HCT116 (cell line): ENCODE data around the gene PALMD. TPM values are rescaled to one million over a fixed set of nuclear protein-coding genes. Genes with fewer than 3 reads are reported as not detected.

Experiments
- ATAC-seq: fragments of 200-7000 bp; cut with Tn5 transposase; 2 replicates; pipeline ENCODE4 v1.9.1; 2020; ENCODE audit warnings: mild to moderate bottlenecking, moderate library complexity
- BruUV-seq: library from RNA; stranded (reverse); fragments of 400-500 nt; replicated peaks from 2 replicates; lab custom pipeline; 2021; lab: Mats Ljungman, UMichigan
- CTCF ChIA-PET: fragments of 300-600 bp; sonication (Branson Sonifier 250); formaldehyde crosslinking; loops from one replicate; lab custom pipeline; 2021; ENCODE audit warnings: antibody characterized with exemption; lab: Charles Lee
- POLR2A ChIA-PET: fragments of 300-600, 350-600 bp; sonication (Branson Sonifier 250); formaldehyde crosslinking; loops from one replicate; lab custom pipeline; 2021; ENCODE audit warnings: antibody characterized with exemption; lab: Charles Lee
- RAD21 ChIA-PET, 2 experiments: fragments of 300-600 bp; sonication (Branson Sonifier 250); formaldehyde crosslinking; loops; one replicate each; lab custom pipeline; 2023; ENCODE audit warnings: low total read pairs in 2 of 2; ENCODE audit not compliant: uncharacterized antibody in 2 of 2, unreplicated experiment in 2 of 2, low non-redundant PET in 1 of 2; lab: Charles Lee
- DNase-seq: peaks from one replicate; pipeline ENCODE4 v3.0.0-alpha.2; 2010; ENCODE audit warnings: low read depth, low spot score
- H2AFZ ChIP-seq: fragments of 200-600 bp; shearing (Covaris generic), sonication (generic); 2 replicates; pipeline ENCODE4 v1.6.1; 2017; ENCODE audit warnings: low read depth, mixed run types, mixed read lengths, antibody characterized with exemption, low read length; ENCODE audit not compliant: poor library complexity, severe bottlenecking
- H3K27ac ChIP-seq: 2 replicates; pipeline ENCODE4 v1.5.1; 2012; ENCODE audit warnings: low read depth, low read length
- H3K27me3 ChIP-seq: fragments of 200-600 bp; sonication (generic); 2 replicates; pipeline ENCODE4 v1.6.1; 2016; ENCODE audit warnings: mixed run types, low read length, mixed read lengths; ENCODE audit not compliant: insufficient read depth
- H3K36me3 ChIP-seq, 2 experiments: fragments of 200-500 bp in 1 of 2; fragments of 200-600 bp in 1 of 2; sonication (Bioruptor generic) in 1 of 2; sonication (generic) in 1 of 2; 2 replicates each; pipeline versions ENCODE4 v1.5.1 to v1.6.1; 2014 to 2016; ENCODE audit warnings: low read length in 2 of 2, inconsistent platforms in 1 of 2, mixed read lengths in 1 of 2, mixed run types in 1 of 2; ENCODE audit not compliant: insufficient read depth in 2 of 2, control insufficient read depth in 1 of 2
- H3K4me1 ChIP-seq, 2 experiments: fragments of 200-600 bp in 1 of 2; sonication (generic) in 1 of 2; 2 replicates each; pipeline versions ENCODE4 v1.5.1 to v1.6.1; 2012 to 2017; ENCODE audit warnings: low read length in 2 of 2, inconsistent platforms in 1 of 2, mild to moderate bottlenecking in 1 of 2, mixed read lengths in 1 of 2, mixed run types in 1 of 2, moderate library complexity in 1 of 2; ENCODE audit not compliant: insufficient read depth in 2 of 2, control insufficient read depth in 1 of 2
- H3K4me2 ChIP-seq: fragments of 200-600 bp; sonication (generic); 2 replicates; pipeline ENCODE4 v1.6.1; 2017; ENCODE audit warnings: mixed run types, low read length, mixed read lengths
- H3K4me3 ChIP-seq, 2 experiments: fragments of 200-600 bp in 1 of 2; sonication (generic) in 1 of 2; replicated peaks in 1 of 2; 2 replicates each; pipeline ENCODE4 v1.5.1; 2011 to 2016; ENCODE audit warnings: low read length in 2 of 2, control low read depth in 1 of 2, low read depth in 1 of 2, mild to moderate bottlenecking in 1 of 2, mixed read lengths in 1 of 2, mixed run types in 1 of 2
- H3K79me2 ChIP-seq: fragments of 200-600 bp; sonication (generic); 2 replicates; pipeline ENCODE4 v1.6.1; 2017; ENCODE audit warnings: mild to moderate bottlenecking, mixed run types, low read length, moderate library complexity, mixed read lengths; ENCODE audit not compliant: insufficient read depth
- H3K9ac ChIP-seq: fragments of 200-600 bp; sonication (generic); 2 replicates; pipeline ENCODE4 v1.6.1; 2016; ENCODE audit warnings: low read length, mixed read lengths
- H3K9me2 ChIP-seq: fragments of 200-600 bp; sonication (generic), shearing (Covaris generic); 2 replicates; pipeline ENCODE4 v1.6.1; 2017; ENCODE audit warnings: mixed run types, mild to moderate bottlenecking, moderate library complexity; ENCODE audit not compliant: insufficient read depth
- H3K9me3 ChIP-seq, 2 experiments: fragments of 200-500 bp in 1 of 2; fragments of 200-600 bp in 1 of 2; sonication (Bioruptor generic) in 1 of 2; sonication (generic) in 1 of 2; 2 replicates each; pipeline ENCODE4 v1.6.1; 2014 to 2017; ENCODE audit warnings: low read length in 2 of 2, mixed read lengths in 2 of 2, inconsistent platforms in 1 of 2, low read depth in 1 of 2, mild to moderate bottlenecking in 1 of 2, mixed run types in 1 of 2, moderate library complexity in 1 of 2; ENCODE audit not compliant: control insufficient read depth in 1 of 2, insufficient read depth in 1 of 2
- H4K20me1 ChIP-seq: fragments of 200-600 bp; sonication (generic), shearing (Covaris generic); 2 replicates; pipeline ENCODE4 v1.6.1; 2017; ENCODE audit warnings: mixed run types, mild to moderate bottlenecking, moderate library complexity; ENCODE audit not compliant: insufficient read depth
- CBX3 ChIP-seq: IDR thresholded peaks from 2 replicates; pipeline ENCODE4 v1.6.1; 2012; ENCODE audit warnings: low read depth
- CTCF ChIP-seq, 3 experiments: fragments of 200-600 bp in 1 of 3; sonication (generic) in 1 of 3; IDR thresholded peaks in 2 of 3; conservative IDR thresholded peaks in 1 of 3; 2 replicates each; pipeline ENCODE4 v1.5.1; 2012 to 2017; ENCODE audit warnings: low read depth in 2 of 3, low read length in 2 of 3, antibody characterized with exemption in 1 of 3, borderline replicate concordance in 1 of 3, control low read depth in 1 of 3, mild to moderate bottlenecking in 1 of 3, mixed read lengths in 1 of 3, mixed run types in 1 of 3, moderate library complexity in 1 of 3; ENCODE audit not compliant: insufficient read depth in 1 of 3
- EGR1 ChIP-seq: IDR thresholded peaks from 2 replicates; pipeline ENCODE4 v1.6.1; 2012; ENCODE audit warnings: low read depth
- EZH2phosphoT487 ChIP-seq: fragments of 200-600 bp; IDR thresholded peaks from 2 replicates; pipeline ENCODE4 v1.6.1; 2018; ENCODE audit warnings: antibody characterized with exemption, borderline replicate concordance
- FOSL1 ChIP-seq: IDR thresholded peaks from 2 replicates; pipeline ENCODE4 v1.6.1; 2012; ENCODE audit warnings: low read depth
- JUND ChIP-seq: IDR thresholded peaks from 2 replicates; pipeline ENCODE4 v1.6.1; 2012
- POLR2A ChIP-seq: IDR thresholded peaks from 2 replicates; pipeline ENCODE4 v1.7.0; 2011; ENCODE audit warnings: borderline replicate concordance; ENCODE audit not compliant: insufficient read depth, insufficient read length; ENCODE audit errors: extremely low read depth
- POLR2AphosphoS5 ChIP-seq: IDR thresholded peaks from 2 replicates; pipeline ENCODE4 v1.6.1; 2011; ENCODE audit warnings: mild to moderate bottlenecking, low read depth, low read length, moderate library complexity
- RAD21 ChIP-seq: IDR thresholded peaks from 2 replicates; pipeline ENCODE4 v1.6.1; 2012; ENCODE audit warnings: low read depth, mild to moderate bottlenecking
- SRF ChIP-seq: IDR thresholded peaks from 2 replicates; pipeline ENCODE4 v1.6.1; 2012; ENCODE audit warnings: low read depth
- TCF7L2 ChIP-seq: IDR thresholded peaks from 2 replicates; pipeline ENCODE4 v1.7.0; 2011; ENCODE audit warnings: borderline replicate concordance, inconsistent platforms; ENCODE audit not compliant: insufficient read depth, insufficient read length; ENCODE audit errors: extremely low read depth
- ZBTB33 ChIP-seq: IDR thresholded peaks from 2 replicates; pipeline ENCODE4 v1.6.1; 2011; ENCODE audit warnings: mild to moderate bottlenecking, low read length, moderate library complexity; ENCODE audit not compliant: insufficient replicate concordance; ENCODE audit errors: extremely low read depth
- intact Hi-C: fragments of 100-400 bp; cut with micrococcal nuclease; formaldehyde crosslinking; loops from 2 replicates; pipeline ENCODE4 v1.10.0; 2022
- total RNA-seq: library from RNA; stranded (reverse); gene quantifications from one replicate; pipeline ENCODE4 v1.2.1, GENCODE V29; 2021; ENCODE audit not compliant: unreplicated experiment

PALMD gene
- total RNA-seq, 1 experiment from 2014 or later = 0.12 TPM

DNA sequence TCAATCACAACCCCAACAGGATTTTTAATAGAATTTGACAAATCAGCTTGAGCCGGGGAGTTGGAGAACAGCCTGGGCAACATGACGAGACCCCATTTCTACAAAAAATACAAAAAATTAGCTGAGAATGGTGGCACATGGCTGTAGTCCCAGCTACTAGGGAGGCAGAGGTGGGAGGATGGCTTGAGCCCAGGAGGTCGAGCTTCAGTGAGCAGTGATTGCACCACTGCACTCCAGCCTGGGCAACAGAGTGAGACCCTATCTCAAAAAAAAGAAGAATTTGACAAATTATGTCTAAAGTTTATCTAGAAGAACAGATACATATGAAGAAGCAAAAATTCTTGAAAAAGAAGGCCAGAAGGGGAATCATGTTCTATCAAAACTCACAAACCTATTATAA is 77.3 kb downstream of the PALMD start (continued):
- no peak for TF ChIP-seq ZBTB33
- no peak for TF ChIP-seq FOSL1
- no peak for TF ChIP-seq EGR1
- no peak for TF ChIP-seq POLR2A
- no peak for TF ChIP-seq CBX3
- TF ChIP-seq EZH2phosphoT487 = no peak

DNA sequence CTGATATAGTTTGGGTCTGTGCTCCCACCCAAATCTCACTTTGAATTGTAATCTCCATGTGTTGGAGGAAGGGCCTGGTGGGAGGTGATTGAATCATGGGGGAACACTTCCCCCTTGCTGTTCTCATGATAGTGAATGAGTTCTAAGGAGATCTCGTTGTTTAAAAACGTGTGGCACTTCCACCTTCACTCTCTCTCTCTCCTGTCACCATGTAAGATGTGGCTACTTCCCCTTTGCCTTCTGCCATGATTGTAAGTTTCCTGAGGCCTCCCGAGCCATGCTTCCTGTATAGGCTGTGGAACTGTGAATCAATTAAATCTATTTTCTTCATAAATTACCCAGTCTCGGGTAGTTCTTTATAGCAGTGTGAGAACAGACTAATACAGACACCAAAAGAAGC is 80.1 kb downstream of the PALMD start:
- H3K9me2 ChIP-seq = no peaks in the 10 kb centered on the region
- intact Hi-C loops = no loop called here
- H2AFZ ChIP-seq = no peak overlapping the region
- no peak overlapping the region for H3K4me3 ChIP-seq
- DNase-seq = no peak
- H3K4me1 ChIP-seq = no peaks in the 10 kb centered on the region
- H3K9me3 ChIP-seq = no peaks in the 10 kb centered on the region
- no peaks in the 10 kb centered on the region for H3K27me3 ChIP-seq
- BruUV-seq = no TSS peak
- H4K20me1 ChIP-seq = no peaks in the 10 kb centered on the region
- H3K36me3 ChIP-seq = 0 out of 4 replicates have a peak, but pooled peaks cover 0 to 4% of the 10 kb centered on the region in 2 experiments
- CTCF ChIA-PET = no interaction called here
- no peak overlapping the region for H3K4me2 ChIP-seq
- no peak for ATAC-seq
- no peaks in the 10 kb centered on the region for H3K79me2 ChIP-seq
- no peak overlapping the region for H3K27ac ChIP-seq
- TF ChIP-seq TCF7L2 = no peak
- TF ChIP-seq JUND = no peak
- no peak for TF ChIP-seq FOSL1
- TF ChIP-seq SRF = no peak
- no peak for TF ChIP-seq RAD21
- TF ChIP-seq POLR2AphosphoS5 = no peak
- no peak for TF ChIP-seq EGR1
- TF ChIP-seq EZH2phosphoT487 = no peak
- TF ChIP-seq CBX3 = no peak
- TF ChIP-seq CTCF (IDR thresholded peaks at IDR 0.05 in 2 of 3, conservative IDR thresholded peaks at IDR 0.05 in 1 of 3; ENCODE audit: borderline replicate concordance in 1 of 3, insufficient read depth in 1 of 3, low read depth in 2 of 3, low read length in 2 of 3) = no peak
- POLR2A ChIA-PET = no interaction called here
- RAD21 ChIA-PET = no interaction called here
- no peak overlapping the region for H3K9ac ChIP-seq
